EL (cell line): ENCODE results near the gene RIC1.
"Not testable (repeated sequence)": the region's sequence is repeated elsewhere in the genome, so short reads cannot be mapped to it uniquely, and the experiment has no call there.

ENCODE experiments used
- DNase-seq: peaks from one replicate; pipeline ENCODE4 v3.0.0-alpha.2; 2016

The RIC1 gene

GRCh38 chr9:5736563-5737346, 107.8 kb downstream of the RIC1 start:
- no peak for DNase-seq

GRCh38 chr9:5743109-5743508, 114.2 kb downstream of the RIC1 start:
- no peak for DNase-seq

- DNase-seq = no peak
Measured at GRCh38 chr9:5748438-5748837, 119.5 kb downstream of the RIC1 start.

GRCh38 chr9:5749306-5749705, 120.4 kb downstream of the RIC1 start:
- no peak for DNase-seq

- no peak for DNase-seq
Measured at GRCh38 chr9:5750569-5750968, 121.7 kb downstream of the RIC1 start.

GRCh38 chr9:5756633-5757032, 127.7 kb downstream of the RIC1 start:
- DNase-seq = no peak

- no peak for DNase-seq
Measured at GRCh38 chr9:5760338-5760737, 131.4 kb downstream of the RIC1 start.

- DNase-seq = no peak
Measured at GRCh38 chr9:5762421-5762820, 133.5 kb downstream of the RIC1 start.

GRCh38 chr9:5764130-5764868, 135.4 kb downstream of the RIC1 start:
- no peak for DNase-seq

GRCh38 chr9:5767968-5768932, 139.3 kb downstream of the RIC1 start:
- DNase-seq = no peak

- no peak for DNase-seq
Measured at GRCh38 chr9:5773324-5773999, 144.6 kb downstream of the RIC1 start.

GRCh38 chr9:5778805-5779204, 149.9 kb downstream of the RIC1 start:
- DNase-seq = no peak

GRCh38 chr9:5779705-5780218, 150.9 kb downstream of the RIC1 start:
- DNase-seq = not testable (repeated sequence)

- not testable (repeated sequence) for DNase-seq
Measured at GRCh38 chr9:5783420-5783819, 154.5 kb downstream of the RIC1 start.

- no peak for DNase-seq
Measured at GRCh38 chr9:5783982-5784381, 155.1 kb downstream of the RIC1 start.

GRCh38 chr9:5784526-5785315, 155.8 kb downstream of the RIC1 start:
- no peak for DNase-seq

- peak; percentile 21 for DNase-seq
Measured at GRCh38 chr9:5786370-5787127, 157.6 kb downstream of the RIC1 start.

- no peak for DNase-seq
Measured at GRCh38 chr9:5787220-5787619, 158.3 kb downstream of the RIC1 start.

- DNase-seq = no peak
Measured at GRCh38 chr9:5787759-5788302, 158.9 kb downstream of the RIC1 start.

GRCh38 chr9:5789489-5789888, 160.6 kb downstream of the RIC1 start:
- no peak for DNase-seq
